Measurements from ENCODE around the gene CCDC97. TPM values are rescaled to one million over a fixed set of nuclear protein-coding genes. Genes with fewer than 3 reads are reported as not detected.

Gene CCDC97
- total RNA-seq, 4 donors from 2014 or later = 11.6 to 19.6 (median 13.7) TPM

- peak overlapping the region; percentile 86 for H3K4me3 ChIP-seq (ENCODE audit: low read depth, poor library complexity, severe bottlenecking)
- peak; percentile 39 to 91 for DNase-seq (ENCODE audit: low spot score in 2 of 2)
- no peak for TF ChIP-seq CTCF (IDR thresholded peaks at IDR 0.05)
- TF ChIP-seq POLR2A (IDR thresholded peaks at IDR 0.05) = no peak
- intact Hi-C loops (cut with DNase I; ENCODE audit: low total_unique reads) = loop anchor here (5.0 kb wide), 1 partner anchor 62 kb away; no protein-coding TSS in a partner anchor
- WGBS, 2 donors = 0 to 1% methylated on average over 18 to 57 of the region's 75 CpGs
These were observed 45.2 kb upstream of the CCDC97 start for GRCh38 chr19:41264581-41265394.

- TF ChIP-seq POLR2A (IDR thresholded peaks at IDR 0.05) (no peak), CTCF (IDR thresholded peaks at IDR 0.05) (no peak)
- intact Hi-C loops (cut with DNase I; ENCODE audit: low total_unique reads) = no loop called here
- 7 to 8% methylated on average over 17 of the region's 17 CpGs for WGBS, 2 donors
- peak overlapping the region; percentile 86 for H3K4me3 ChIP-seq (ENCODE audit: low read depth, poor library complexity, severe bottlenecking)
- DNase-seq (ENCODE audit: low spot score in 2 of 2) = no peak
These were observed 44.4 kb upstream of the CCDC97 start for GRCh38 chr19:41265395-41266153.

GRCh38 chr19:41269055-41269454 lies 40.9 kb upstream of the CCDC97 start:
- no peak for DNase-seq (ENCODE audit: low spot score in 2 of 2)
- WGBS, 2 donors = 86 to 94% methylated on average over 2 of the region's 2 CpGs
- TF ChIP-seq CTCF (IDR thresholded peaks at IDR 0.05) (no peak), POLR2A (IDR thresholded peaks at IDR 0.05) (no peak)
- intact Hi-C loops (cut with DNase I; ENCODE audit: low total_unique reads) = no loop called here
- no peak overlapping the region for H3K4me3 ChIP-seq (ENCODE audit: low read depth, poor library complexity, severe bottlenecking)

- WGBS, 2 donors = 92 to 93% methylated on average over 5 of the region's 5 CpGs
- intact Hi-C loops (cut with DNase I; ENCODE audit: low total_unique reads) = no loop called here
- no peak for TF ChIP-seq CTCF (IDR thresholded peaks at IDR 0.05)
- DNase-seq (ENCODE audit: low spot score in 2 of 2) = no peak
- H3K4me3 ChIP-seq (ENCODE audit: low read depth, poor library complexity, severe bottlenecking) = no peak overlapping the region
These were observed 40.4 kb upstream of the CCDC97 start for GRCh38 chr19:41269571-41269970.

- intact Hi-C loops (cut with DNase I; ENCODE audit: low total_unique reads) = no loop called here
- TF ChIP-seq POLR2A (IDR thresholded peaks at IDR 0.05) (no peak), CTCF (IDR thresholded peaks at IDR 0.05) (no peak)
- 81 to 93% methylated on average over 6 of the region's 6 CpGs for WGBS, 2 donors
- no peak for DNase-seq (ENCODE audit: low spot score in 2 of 2)
- no peak overlapping the region for H3K4me3 ChIP-seq (ENCODE audit: low read depth, poor library complexity, severe bottlenecking)
These were observed 36.9 kb upstream of the CCDC97 start for GRCh38 chr19:41273076-41273475.

Measured in lower leg skin (tissue), 4 donors.